ENCODE measurements around the gene MYO9B.

MYO9B gene

DNA sequence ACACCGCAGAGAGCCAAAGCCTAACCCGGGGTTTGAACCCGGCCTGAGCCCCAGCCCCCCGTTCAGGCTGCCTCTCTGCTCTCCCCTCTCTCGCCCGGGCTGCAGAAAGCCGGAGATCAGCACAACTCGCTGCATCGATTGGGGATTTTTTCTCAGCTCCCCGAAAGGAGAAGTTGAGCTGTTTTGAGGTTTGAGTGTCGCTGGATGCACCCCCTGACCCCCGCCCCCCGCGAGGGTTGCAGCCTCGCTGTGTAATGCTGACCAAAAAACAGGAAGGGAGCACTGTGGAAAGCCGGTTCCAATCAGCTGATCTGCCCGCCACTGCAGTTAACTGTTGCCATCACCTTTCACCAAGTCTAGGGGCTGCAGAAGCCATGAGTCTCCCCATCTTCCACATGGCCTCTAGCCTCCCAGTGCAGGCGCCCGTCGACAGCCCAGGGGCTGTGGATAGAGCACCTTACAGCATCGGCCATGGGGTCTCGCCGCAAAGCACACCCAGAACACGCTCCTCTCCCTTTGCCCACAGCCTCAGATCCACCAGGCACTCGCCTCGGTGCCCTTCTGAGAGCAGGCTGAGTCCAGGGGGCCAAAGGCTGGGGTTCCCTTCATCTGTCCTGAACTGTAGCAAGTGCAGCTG lies 34.5 kb downstream of the MYO9B start:
- TF ChIP-seq POLR2AphosphoS5 (IDR thresholded peaks at IDR 0.05; ENCODE audit: low read depth, low read length) (no peak; the same call in 1 of the 2 replicates), POLR2A (IDR thresholded peaks at IDR 0.05; ENCODE audit: low read depth, low read length) (no peak), TAF1 (IDR thresholded peaks at IDR 0.05; ENCODE audit: borderline replicate concordance, low read depth, low read length) (no peak)
- FAIRE-seq = no peak
- peak; percentile 76 for DNase-seq (ENCODE audit: insufficient read length)

DNA sequence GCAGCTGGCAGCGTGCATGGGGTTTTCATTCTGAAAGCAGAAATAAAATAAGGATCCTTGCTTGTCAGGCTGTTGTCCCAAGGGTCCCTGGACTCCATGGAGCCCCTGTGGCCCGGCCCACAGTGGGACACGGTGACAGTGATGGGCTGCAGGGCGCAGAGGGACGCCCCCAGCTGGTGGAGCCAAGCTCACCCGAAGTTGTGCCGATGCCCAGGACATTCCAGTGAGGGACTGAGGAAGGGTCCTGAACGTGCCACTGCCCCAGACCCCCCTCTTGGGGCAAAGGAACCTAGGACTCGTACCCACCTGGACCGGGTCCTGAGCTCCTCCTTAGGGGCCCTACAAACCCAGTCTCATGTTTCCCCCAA lies 35.0 kb downstream of the MYO9B start:
- TF ChIP-seq POLR2AphosphoS5 (IDR thresholded peaks at IDR 0.05; ENCODE audit: low read depth, low read length) (no peak), POLR2A (IDR thresholded peaks at IDR 0.05; ENCODE audit: low read depth, low read length) (no peak), TAF1 (IDR thresholded peaks at IDR 0.05; ENCODE audit: borderline replicate concordance, low read depth, low read length) (no peak)
- FAIRE-seq = no peak
- no peak for DNase-seq (ENCODE audit: insufficient read length)

DNA sequence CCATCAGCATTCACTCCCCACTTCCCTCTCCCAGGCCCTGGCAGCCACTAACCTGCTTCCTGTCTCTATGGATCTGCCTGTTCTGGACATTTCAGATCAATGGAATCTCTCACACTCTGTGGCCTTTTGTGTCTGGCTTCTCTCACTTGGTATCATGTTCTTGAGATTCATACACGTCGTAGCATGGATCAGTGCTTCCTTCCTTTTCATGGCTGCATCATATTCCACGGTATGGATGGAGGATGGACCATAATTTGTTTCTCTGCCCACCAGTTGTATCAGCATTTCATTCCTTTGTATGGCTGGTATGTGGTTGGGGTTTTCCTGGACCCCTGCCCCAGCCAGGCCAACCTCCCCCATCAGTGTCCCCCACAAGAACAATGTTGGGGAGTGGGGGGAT lies 36.2 kb downstream of the MYO9B start:
- FAIRE-seq = no peak
- no peak for DNase-seq (ENCODE audit: insufficient read length)
- TF ChIP-seq POLR2AphosphoS5 (IDR thresholded peaks at IDR 0.05; ENCODE audit: low read depth, low read length) (no peak), TAF1 (IDR thresholded peaks at IDR 0.05; ENCODE audit: borderline replicate concordance, low read depth, low read length) (no peak)

DNA sequence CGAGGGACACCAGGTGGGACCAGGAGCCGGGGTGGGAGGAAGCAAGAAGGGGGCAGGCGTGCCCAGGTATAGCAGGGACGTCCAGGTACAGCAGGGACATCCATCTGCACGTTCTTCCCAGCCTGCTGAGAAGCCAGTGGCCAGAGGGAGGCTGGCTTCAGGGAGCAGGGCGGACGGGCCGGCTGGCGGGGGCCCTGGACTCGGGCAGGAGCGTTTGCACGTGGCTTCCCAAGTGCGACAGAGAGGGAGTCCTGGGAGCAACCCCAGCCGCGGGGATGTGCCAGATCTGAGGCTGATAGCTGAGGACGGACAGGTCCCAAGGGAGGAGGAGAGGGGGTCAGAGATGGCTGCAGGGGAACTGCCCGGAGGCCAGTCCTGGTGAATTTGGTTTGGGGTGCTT lies 36.7 kb downstream of the MYO9B start:
- no peak for DNase-seq (ENCODE audit: insufficient read length)
- no peak for TF ChIP-seq TAF1 (IDR thresholded peaks at IDR 0.05; ENCODE audit: borderline replicate concordance, low read depth, low read length)
- TF ChIP-seq POLR2AphosphoS5 (IDR thresholded peaks at IDR 0.05; ENCODE audit: low read depth, low read length) = no peak
- peak; percentile 27; the same call in 1 of the 2 replicates for TF ChIP-seq POLR2A (IDR thresholded peaks at IDR 0.05; ENCODE audit: low read depth, low read length)
- FAIRE-seq = no peak

DNA sequence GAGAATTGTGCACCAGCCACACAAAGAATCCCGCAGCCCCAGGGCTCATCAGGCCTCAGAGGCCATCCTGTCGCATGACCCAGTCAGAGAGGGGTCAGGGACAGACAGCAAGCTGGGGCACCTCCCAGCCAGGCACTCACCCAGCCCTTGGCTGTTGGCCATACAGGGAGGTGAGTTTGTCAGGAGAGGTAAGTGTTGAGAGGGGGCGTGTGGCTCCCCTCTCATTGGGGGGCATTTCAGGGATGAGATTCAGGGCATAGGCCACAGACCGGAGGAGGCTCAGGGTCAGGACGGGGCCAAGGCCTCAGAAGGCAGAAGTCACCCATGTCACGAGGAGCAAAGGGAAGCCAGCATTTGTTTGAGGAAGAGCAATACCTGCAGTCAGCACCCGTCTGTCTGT lies 37.1 kb downstream of the MYO9B start:
- no peak for DNase-seq (ENCODE audit: insufficient read length)
- FAIRE-seq = no peak

GRCh38 chr19:17113127-17113785 lies 37.7 kb downstream of the MYO9B start:
- DNase-seq (ENCODE audit: insufficient read length) (no peak), FAIRE-seq (no peak)
- no peak for TF ChIP-seq TAF1 (IDR thresholded peaks at IDR 0.05; ENCODE audit: borderline replicate concordance, low read depth, low read length)
- TF ChIP-seq POLR2AphosphoS5 (IDR thresholded peaks at IDR 0.05; ENCODE audit: low read depth, low read length) = no peak
- no peak for TF ChIP-seq POLR2A (IDR thresholded peaks at IDR 0.05; ENCODE audit: low read depth, low read length)

More for the DNA sequence above, 37.1 kb downstream of the MYO9B start:
- TF ChIP-seq POLR2A (IDR thresholded peaks at IDR 0.05; ENCODE audit: low read depth, low read length) (no peak), POLR2AphosphoS5 (IDR thresholded peaks at IDR 0.05; ENCODE audit: low read depth, low read length) (no peak), TAF1 (IDR thresholded peaks at IDR 0.05; ENCODE audit: borderline replicate concordance, low read depth, low read length) (no peak)

GRCh38 chr19:17114414-17114831 lies 38.8 kb downstream of the MYO9B start:
- FAIRE-seq = no peak
- TF ChIP-seq TAF1 (IDR thresholded peaks at IDR 0.05; ENCODE audit: borderline replicate concordance, low read depth, low read length) = no peak
- no peak for TF ChIP-seq POLR2A (IDR thresholded peaks at IDR 0.05; ENCODE audit: low read depth, low read length)
- TF ChIP-seq POLR2AphosphoS5 (IDR thresholded peaks at IDR 0.05; ENCODE audit: low read depth, low read length) = no peak
- no peak for DNase-seq (ENCODE audit: insufficient read length)

- DNase-seq (ENCODE audit: insufficient read length) (no peak), FAIRE-seq (no peak)
- TF ChIP-seq POLR2A (IDR thresholded peaks at IDR 0.05; ENCODE audit: low read depth, low read length) = no peak
- TF ChIP-seq POLR2AphosphoS5 (IDR thresholded peaks at IDR 0.05; ENCODE audit: low read depth, low read length) = no peak
These were observed 41.6 kb downstream of the MYO9B start for GRCh38 chr19:17116996-17117702.

DNA sequence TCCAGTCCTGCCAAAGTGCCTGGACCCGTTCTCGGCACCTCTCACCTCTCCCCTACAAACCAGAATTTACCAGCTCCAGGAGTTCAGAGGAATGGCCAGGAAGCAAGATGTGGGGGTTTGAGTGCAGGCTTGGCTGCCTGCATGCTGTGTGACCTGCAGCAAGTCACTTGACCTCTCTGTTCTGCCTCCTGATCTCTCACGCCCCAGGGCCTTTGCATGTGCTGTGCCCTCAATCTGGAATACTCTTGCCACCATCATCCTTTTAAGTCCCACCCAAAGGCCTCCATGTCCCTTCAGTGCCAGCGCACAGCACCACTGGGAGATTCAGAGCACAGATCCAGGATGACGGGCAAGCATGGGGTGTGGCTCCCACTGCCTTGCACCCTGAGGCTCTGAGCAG lies 43.4 kb downstream of the MYO9B start:
- FAIRE-seq = no peak
- TF ChIP-seq POLR2AphosphoS5 (IDR thresholded peaks at IDR 0.05; ENCODE audit: low read depth, low read length) (no peak), TAF1 (IDR thresholded peaks at IDR 0.05; ENCODE audit: borderline replicate concordance, low read depth, low read length) (no peak), POLR2A (IDR thresholded peaks at IDR 0.05; ENCODE audit: low read depth, low read length) (no peak)
- DNase-seq (ENCODE audit: insufficient read length) = no peak

GRCh38 chr19:17121736-17122293 lies 46.2 kb downstream of the MYO9B start:
- TF ChIP-seq TAF1 (IDR thresholded peaks at IDR 0.05; ENCODE audit: borderline replicate concordance, low read depth, low read length) (no peak), POLR2AphosphoS5 (IDR thresholded peaks at IDR 0.05; ENCODE audit: low read depth, low read length) (no peak), POLR2A (IDR thresholded peaks at IDR 0.05; ENCODE audit: low read depth, low read length) (no peak)
- FAIRE-seq (peak; percentile 44), DNase-seq (ENCODE audit: insufficient read length) (no peak)

- FAIRE-seq = no peak
- DNase-seq (ENCODE audit: insufficient read length) = no peak
- TF ChIP-seq POLR2AphosphoS5 (IDR thresholded peaks at IDR 0.05; ENCODE audit: low read depth, low read length) (no peak), POLR2A (IDR thresholded peaks at IDR 0.05; ENCODE audit: low read depth, low read length) (no peak), TAF1 (IDR thresholded peaks at IDR 0.05; ENCODE audit: borderline replicate concordance, low read depth, low read length) (no peak)
These were observed 47.5 kb downstream of the MYO9B start for GRCh38 chr19:17123041-17123440.
